GM12874 (cell line): ENCODE results near the gene RTN4R.

ENCODE experiments used
- TF ChIP-seq, protein P1 (sequence below): IDR thresholded peaks from 2 replicates; pipeline ENCODE4 v1.5.1; 2011; ENCODE audit warnings: low read depth, mild to moderate bottlenecking, control low read depth, low read length, moderate library complexity; ENCODE audit not compliant: insufficient read depth

Gene RTN4R

DNA sequence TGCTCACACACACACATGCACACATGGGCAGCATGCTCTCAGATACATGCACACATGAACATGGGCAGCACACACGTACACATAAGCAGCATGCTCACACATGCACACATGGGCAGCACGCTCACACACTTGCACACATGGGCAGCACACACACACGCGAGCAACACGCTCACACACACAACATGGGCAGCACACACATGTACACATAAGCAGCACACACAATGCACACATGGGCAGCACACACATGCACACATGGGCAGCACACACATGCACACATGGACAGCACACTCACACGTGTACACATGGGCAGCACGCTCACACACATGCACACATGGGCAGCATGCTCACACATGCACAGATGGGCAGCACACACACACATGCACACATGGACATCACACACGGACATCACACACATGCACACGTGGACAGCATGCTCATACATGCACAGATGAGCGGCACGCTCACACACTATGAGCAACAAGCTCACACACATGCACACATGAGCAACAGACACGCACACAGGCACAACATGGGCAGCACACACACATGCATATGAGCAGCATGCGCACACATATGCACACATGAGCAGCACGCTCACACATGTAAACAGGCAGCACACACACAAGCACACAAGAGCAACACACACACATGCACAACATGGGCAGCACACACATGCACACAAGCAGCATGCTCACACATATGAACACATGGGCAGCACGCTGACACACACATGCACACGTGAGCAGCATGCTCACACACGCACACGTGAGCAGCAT is 43.0 kb downstream of the RTN4R start:
- TF ChIP-seq, protein P1, sequence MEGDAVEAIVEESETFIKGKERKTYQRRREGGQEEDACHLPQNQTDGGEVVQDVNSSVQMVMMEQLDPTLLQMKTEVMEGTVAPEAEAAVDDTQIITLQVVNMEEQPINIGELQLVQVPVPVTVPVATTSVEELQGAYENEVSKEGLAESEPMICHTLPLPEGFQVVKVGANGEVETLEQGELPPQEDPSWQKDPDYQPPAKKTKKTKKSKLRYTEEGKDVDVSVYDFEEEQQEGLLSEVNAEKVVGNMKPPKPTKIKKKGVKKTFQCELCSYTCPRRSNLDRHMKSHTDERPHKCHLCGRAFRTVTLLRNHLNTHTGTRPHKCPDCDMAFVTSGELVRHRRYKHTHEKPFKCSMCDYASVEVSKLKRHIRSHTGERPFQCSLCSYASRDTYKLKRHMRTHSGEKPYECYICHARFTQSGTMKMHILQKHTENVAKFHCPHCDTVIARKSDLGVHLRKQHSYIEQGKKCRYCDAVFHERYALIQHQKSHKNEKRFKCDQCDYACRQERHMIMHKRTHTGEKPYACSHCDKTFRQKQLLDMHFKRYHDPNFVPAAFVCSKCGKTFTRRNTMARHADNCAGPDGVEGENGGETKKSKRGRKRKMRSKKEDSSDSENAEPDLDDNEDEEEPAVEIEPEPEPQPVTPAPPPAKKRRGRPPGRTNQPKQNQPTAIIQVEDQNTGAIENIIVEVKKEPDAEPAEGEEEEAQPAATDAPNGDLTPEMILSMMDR: no peak

DNA sequence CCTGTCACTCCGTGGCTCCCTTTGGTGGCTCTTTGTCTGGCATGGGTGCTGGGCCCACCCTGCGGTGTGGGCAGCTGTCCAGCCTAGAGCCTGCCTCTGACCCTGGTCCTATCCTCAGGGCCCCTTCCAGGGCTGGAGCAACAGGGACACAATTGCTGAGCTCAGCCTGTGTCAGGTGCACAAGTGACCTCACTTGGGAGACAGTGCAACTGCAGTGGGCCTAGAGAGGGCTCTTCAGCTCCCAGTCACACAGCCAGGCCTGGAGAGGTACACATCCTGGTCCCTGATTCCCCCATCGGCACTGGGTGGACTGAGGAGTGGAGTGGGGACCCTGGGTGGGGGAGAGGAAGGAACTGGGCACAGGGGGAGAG is 43.9 kb downstream of the RTN4R start:
- TF ChIP-seq, protein P1: no peak

DNA sequence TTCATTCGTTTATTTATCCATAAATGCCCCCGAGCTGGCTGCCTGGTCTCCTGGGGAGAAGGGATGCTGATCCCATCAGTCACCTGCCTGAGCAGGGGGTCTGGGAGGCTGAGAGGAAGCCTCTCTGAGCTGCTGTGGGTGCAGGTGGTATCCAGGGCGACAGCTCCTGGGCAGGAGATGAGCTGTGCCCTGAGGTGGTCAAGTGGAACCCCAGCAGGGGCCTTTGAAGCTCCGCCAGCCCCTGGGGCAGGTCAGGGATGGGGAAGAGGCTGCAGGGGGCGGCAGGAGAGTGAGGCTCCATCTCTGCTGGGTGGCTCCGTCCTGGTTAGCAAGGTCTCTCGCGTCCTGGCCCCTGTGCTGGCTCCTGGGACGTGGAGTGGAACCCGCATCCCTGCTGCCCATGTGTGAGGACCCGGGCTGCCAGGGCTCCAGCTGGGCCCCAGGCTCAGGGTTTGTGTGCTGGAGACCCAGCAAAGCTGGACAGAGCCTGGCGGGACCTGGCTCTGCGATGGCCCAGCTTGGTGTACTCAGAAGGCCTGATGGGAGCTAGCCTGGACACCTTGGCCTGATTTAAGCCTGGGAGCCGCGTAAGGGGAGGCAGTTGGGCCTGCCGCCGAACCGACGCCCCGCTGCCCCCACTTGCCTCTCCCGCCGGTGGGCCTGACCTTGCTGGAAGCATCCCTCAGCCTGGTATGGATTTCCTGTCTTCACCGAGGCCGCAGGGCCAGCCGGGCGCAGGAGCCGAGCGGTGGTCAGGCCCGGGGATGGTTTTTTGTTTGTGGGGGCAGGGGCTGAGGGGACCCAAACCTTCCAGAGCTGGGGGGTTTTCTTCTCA is 44.5 kb downstream of the RTN4R start:
- TF ChIP-seq, protein P1: no peak

DNA sequence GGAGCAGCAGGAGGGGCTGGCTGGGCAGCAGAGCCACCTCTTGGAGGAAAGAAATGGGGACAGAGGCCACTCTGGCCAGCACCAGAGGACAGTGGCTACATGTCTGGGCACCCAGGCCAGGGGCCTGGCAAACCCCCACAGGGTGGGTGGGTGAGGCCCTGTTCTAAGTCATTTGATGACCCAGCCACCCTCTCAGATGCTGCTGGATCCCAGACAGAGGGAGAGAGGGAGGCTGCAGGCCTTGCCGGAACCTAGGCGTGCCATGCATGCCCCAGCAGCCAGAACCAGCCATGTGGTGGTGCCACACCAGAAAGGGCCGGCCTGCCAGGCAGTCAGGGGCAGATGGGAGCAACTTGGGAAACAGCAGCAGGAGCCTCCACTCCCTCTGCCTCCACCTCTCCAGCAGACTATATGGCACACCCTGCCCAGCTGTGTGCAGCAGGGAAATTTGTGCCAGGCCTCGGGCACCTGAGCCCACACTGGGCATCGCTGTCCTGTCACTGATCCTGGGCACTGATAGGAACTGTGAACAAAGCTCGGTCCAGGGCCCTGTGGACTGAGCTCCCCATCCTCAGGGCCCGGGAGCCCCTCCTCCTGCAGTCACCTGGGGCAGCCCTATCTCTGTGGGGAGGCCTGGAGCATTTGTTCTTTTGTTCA is 45.2 kb downstream of the RTN4R start:
- TF ChIP-seq, protein P1: no peak

DNA sequence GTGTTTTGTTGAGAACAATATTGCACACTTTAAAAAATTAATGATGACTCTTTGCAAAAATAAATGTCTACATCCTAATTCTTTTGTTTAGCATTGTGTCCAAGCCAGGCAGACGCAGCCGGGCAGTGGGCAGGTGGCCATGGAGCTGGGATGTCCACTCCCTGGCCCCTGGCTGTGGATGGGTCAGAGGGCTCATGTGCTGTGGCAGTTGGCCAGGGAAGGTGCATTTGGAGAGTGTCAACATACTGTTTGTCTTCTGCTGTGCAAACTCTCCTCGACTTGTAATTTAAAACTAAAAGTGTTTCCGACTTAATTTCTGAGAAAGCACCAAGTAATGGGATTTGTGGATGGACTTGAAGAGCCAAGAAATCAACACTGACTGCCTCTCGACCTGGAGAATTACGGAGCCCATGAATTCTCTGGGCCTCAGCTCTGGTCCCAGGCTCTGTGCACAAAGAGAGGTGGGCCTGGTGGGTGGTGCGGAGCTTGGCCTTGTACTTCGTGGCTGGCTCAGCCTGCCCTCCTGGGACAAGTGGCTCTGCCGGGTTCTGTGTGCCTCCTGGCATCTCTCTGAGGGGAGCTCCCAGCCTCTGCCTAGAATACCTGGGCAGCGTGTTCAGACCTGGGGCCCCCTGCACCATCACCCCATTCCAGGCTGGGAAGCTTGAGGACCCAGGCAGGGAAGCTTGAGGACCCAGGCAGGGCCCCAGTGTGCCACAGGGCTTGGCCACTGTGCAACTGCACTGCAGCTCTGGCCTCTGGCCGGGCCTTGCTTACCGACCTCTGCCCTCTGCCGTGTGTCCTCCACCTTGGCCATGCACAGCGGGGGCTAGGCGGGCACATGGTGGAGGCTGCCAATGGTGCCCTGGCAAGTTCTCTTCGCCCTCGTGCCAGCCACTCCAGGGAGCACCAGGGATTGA is 46.4 kb downstream of the RTN4R start:
- TF ChIP-seq, protein P1: no peak

DNA sequence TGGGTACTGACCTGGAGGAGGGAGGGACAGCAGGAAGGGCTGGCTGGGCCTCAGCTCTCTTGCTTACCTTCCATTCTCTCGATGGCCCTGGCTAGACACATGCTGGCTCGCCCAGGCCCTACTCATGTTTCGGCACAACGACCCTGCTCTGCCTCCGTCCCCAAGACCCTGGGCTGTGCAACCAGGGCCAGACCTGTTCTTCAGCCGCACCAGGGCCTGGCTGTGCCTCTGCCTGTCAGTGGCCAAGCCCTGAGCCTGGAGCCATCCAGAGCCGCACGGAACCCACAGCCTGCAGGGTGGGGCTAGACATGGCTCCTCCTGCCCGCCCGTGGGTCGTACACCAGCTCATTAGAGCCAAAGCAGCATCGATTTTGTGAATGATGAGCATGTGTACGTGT is 47.5 kb downstream of the RTN4R start:
- TF ChIP-seq, protein P1: no peak
